AG09309 (cell line): ENCODE data around the gene ZNF710.

ENCODE experiments used
- DNase-seq: peaks from one replicate; pipeline ENCODE4 v3.0.0-alpha.2; 2010; ENCODE audit warnings: low read depth
- H3K4me3 ChIP-seq: 2 replicates; pipeline ENCODE4 v1.5.1; 2011; ENCODE audit warnings: mild to moderate bottlenecking, low read depth, low read length, moderate library complexity; ENCODE audit not compliant: control insufficient read depth
- CTCF ChIP-seq: IDR thresholded peaks from 2 replicates; pipeline ENCODE4 v1.5.1; 2011; ENCODE audit warnings: mild to moderate bottlenecking, low read depth, low read length, inconsistent platforms; ENCODE audit not compliant: insufficient read depth, control insufficient read depth; ENCODE audit errors: missing control alignments

The ZNF710 gene

GRCh38 chr15:90097475-90097874 lies 96.4 kb downstream of the ZNF710 start:
- TF ChIP-seq CTCF: no peak
- DNase-seq: no peak
- no peak overlapping the region for H3K4me3 ChIP-seq

- H3K4me3 ChIP-seq: no peak overlapping the region
- no peak for DNase-seq
Observed at GRCh38 chr15:90099072-90099867, 98.1 kb downstream of the ZNF710 start.

GRCh38 chr15:90099868-90100831 lies 99.0 kb downstream of the ZNF710 start:
- TF ChIP-seq CTCF: no peak
- peak overlapping the region; percentile 68; the same call in 1 of the 2 replicates for H3K4me3 ChIP-seq
- peak; percentile 84 for DNase-seq

More at GRCh38 chr15:90099072-90099867, 98.1 kb downstream of the ZNF710 start:
- TF ChIP-seq CTCF: no peak

GRCh38 chr15:90101130-90101968 lies 100.2 kb downstream of the ZNF710 start:
- no peak for TF ChIP-seq CTCF
- H3K4me3 ChIP-seq: peak overlapping the region; percentile 68
- no peak for DNase-seq

GRCh38 chr15:90101969-90102890 lies 101.1 kb downstream of the ZNF710 start, which contains the start of gene IDH2:
Gene IDH2 (minus strand): TSS chr15:90102468. CDS start chr15:90102390, 78 bp downstream.
- DNase-seq: no peak
- TF ChIP-seq CTCF: no peak
- H3K4me3 ChIP-seq: peak within 1 kb of the TSS; percentile 68
